ENCODE measurements around the gene MAOA.
"Not testable (repeated sequence)": the region's sequence is repeated elsewhere in the genome, so short reads cannot be mapped to it uniquely, and the experiment has no call there.

Gene MAOA

DNA sequence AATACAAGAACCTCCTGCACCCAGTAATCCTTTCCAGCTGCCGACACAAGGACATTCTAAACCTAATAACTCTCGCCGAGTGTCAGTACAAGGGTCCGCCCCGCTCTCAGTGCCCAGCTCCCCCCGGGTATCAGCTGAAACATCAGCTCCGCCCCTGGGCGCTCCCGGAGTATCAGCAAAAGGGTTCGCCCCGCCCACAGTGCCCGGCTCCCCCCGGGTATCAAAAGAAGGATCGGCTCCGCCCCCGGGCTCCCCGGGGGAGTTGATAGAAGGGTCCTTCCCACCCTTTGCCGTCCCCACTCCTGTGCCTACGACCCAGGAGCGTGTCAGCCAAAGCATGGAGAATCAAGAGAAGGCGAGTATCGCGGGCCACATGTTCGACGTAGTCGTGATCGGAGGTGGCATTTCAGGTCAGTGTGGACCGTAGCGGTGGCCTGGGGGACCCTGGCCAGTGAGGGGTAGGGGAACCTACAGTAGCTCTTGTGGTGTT is at the start of gene MAOA:
MAOA (plus strand) TSS at position 295 of the 490 bp plus-strand sequence; CDS start at position 338, 43 bp downstream.
- peak; percentile 38 to 93 (median 62) for DNase-seq
- intact Hi-C loops (cut with DNase I), result no loop called here

DNA sequence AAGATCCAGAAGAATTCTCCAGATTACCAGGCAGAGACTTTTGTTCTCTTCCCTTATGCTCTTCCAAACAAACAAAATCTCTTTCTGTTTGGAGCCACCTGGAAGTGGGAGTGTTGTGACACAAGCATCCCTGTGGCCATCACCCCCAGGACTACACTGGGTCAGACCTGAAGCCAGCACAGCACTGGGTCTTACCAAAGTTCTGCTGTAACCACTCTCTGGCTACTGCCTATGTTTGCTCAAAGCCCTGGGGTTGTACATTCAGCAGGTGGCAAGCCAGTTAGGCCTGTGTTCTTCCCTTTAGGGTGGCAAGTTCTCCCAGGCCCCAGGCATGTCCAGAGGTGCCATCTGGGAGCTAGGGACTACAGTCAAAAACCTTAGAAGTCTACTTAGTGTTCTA is 43.7 kb upstream of the MAOA start:
- DNase-seq, result no peak
- intact Hi-C loops (cut with DNase I), result no loop called here

DNA sequence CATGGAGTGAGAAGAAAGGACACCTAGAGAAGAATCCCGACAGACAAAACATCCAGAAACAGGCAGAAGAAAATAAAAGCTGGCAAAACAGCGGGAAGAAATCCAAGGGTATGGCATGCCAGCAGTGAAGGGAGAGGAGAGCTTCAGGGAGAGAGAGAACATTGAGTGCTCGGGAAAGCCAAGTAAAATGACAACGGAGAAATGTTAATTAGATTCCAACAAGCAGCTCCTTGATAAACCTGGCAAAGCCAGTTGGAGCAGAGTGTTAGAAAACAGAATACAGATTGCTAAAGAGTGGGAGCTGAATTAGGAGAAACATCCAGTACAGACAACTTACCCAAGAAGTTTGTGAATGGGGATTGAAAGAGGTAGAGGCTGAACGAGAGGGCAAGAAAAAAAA is 40.4 kb upstream of the MAOA start:
- DNase-seq, result peak in 1 of 10 donors; percentile 7
- intact Hi-C loops (cut with DNase I), result no loop called here

DNA sequence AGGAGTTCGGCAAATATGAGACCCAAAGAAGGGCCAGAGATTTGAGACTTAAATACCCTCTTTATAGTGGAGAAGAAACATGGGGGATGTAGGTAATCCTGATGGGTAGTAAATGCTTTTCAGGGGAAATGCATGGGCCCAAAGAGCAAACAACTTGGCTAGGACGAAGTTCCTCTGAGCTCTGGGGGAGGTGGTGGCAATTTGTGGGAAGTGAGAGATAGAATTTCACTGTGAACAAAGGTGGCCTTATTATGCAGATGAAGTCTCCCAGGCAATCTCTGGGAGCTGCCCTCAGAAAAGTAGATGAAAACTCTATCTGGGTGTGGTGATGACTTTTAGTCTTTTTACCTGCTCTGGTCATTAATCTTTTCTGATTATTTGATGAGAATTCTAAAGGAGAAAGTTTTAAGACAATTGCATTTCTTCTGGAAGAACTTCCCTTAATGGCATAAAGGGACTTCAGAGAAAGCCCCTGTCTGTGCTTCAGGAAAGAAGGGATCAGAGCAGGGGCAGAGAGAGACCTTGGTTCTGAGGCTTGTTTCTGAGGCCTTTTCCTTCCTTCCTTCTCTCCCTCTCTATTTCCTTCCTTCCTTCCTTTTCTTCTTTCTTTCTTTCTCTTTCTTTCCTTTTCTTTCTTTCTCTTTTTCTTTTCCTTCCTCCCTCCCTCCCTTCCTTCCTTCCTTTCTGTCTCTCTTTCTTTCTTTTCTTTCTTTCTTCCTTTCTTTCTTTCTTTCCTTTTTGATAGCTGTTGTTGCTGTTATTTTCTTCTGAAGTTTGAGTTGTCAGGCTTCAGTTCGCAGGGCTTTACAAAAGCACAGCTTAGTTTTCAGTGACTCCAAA is 37.5 kb upstream of the MAOA start:
- DNase-seq, result no peak
- intact Hi-C loops (cut with DNase I), result no loop called here

DNA sequence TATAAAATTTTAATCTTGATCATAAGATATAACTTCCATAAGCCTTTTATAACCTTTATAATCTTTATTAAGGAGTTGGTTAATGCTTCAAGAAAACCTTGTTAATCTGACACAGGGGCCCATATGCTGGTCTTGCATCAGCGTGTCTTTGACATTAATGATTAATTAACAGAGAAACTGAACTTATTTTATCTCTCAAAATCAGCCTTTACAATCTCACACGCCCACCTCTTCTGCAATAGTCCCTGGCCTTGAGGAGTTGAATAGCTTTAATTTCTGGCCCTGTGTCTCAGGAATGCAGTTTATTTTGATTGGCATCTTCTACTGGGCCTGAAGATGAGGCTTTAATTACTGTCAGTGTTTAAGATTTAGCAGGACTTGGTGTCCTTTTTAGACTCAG is 36.2 kb upstream of the MAOA start:
- not testable (repeated sequence) for DNase-seq

DNA sequence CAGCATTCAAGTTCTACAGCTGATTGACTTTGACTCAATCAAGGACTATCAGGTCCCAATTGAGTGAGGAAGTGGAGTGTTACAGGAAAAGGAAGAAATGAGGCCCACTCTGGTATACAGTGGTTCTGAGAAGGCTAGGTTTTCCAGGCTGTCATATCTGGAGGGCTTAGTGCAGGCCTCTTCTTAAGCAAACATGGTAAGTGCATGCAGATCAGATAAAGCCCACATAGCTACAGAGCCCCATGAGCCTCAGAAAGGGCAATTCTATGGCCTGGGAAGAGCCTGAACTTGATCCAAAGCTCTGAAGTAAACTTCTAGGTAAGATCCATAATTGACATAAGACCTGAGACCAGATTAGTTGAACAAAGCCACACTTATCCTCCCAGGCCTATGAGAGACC is 29.0 kb upstream of the MAOA start:
- intact Hi-C loops (cut with DNase I), result no loop called here
- DNase-seq, result no peak

More for the DNA sequence above, 36.2 kb upstream of the MAOA start:
- intact Hi-C loops (cut with DNase I), result not testable (repeated sequence)

DNA sequence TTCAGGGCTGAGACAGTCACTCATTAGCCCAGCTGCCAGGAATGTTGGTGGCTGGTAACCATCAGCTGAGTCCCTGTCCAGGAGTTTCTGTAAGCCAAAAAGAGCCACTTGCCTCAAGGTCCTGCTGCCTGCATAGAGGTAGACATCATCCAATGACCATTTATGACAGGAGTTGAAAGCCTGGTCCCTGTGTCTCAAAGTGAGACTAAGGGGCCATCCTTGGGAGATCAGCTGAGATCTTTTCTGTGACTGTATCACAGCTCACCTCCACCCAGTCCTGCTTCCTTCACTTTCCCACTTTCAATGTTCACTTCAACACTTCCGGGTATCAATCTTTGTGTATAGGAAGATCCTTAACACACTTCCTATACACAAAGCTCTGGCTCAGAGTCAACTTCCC is 28.4 kb upstream of the MAOA start:
- intact Hi-C loops (cut with DNase I), result no loop called here
- DNase-seq, result no peak

DNA sequence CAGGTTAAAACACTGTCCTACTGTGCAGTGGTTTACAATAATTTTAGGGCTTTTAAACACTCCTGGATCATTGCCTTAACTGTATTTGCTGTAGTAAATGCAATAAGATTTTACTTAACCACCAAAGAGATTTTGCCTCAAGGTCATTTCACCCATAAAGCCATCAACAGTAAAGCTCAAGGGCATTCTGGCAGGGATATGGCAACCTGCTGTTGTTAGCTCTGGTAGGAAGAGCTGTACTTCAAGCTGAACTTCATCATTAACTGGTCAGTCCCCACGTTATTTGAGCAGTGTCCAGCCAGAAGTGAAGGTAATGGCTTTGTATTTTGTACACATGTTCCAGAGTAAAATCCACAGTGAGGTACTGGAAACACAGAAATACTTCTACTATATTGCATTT is 26.9 kb upstream of the MAOA start:
- intact Hi-C loops (cut with DNase I), result no loop called here
- DNase-seq, result no peak

DNA sequence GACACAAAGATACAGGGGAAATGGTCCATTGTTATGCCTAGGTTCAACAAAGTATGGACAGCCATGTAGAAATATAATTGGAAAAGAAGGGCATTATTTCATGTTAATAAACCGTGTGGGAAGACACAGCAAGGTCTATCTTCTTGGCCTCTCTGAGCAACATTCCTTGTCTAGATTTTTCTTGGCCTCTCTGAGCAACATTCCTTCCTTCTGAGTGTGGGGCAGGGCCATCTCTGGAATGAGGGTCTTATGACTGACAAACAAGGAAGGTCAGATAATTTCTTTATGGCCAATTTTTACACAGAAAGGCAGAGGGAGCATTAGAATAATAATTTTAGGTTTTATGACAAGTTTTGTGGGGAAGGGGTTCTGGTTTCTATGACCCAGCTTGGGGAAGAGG is 24.3 kb upstream of the MAOA start:
- DNase-seq, result no peak

DNA sequence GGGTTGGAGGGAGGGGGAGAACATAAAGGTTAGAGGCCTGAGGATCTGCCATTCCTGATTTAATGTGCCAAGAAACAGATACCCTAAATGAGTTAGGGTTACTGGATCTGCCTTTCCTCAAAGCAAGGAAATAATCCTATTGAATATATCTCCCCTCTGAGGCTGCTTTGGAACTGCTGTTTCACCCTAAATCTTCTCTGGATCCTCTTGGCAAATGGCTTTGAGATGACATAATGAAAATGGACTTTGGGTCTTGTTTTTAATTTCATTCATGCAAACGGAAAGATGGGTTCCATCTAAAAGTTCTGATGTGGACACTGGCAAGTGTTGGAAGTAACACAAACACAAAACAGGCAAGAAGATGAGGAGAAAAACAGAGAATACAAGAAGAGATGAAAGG is 23.0 kb upstream of the MAOA start:
- no peak for DNase-seq
- intact Hi-C loops (cut with DNase I), result no loop called here

More for the DNA sequence above, 24.3 kb upstream of the MAOA start:
- intact Hi-C loops (cut with DNase I), result no loop called here

GRCh38 chrX:43633757-43634156 is 22.3 kb upstream of the MAOA start:
- DNase-seq, result no peak
- intact Hi-C loops (cut with DNase I), result no loop called here

DNA sequence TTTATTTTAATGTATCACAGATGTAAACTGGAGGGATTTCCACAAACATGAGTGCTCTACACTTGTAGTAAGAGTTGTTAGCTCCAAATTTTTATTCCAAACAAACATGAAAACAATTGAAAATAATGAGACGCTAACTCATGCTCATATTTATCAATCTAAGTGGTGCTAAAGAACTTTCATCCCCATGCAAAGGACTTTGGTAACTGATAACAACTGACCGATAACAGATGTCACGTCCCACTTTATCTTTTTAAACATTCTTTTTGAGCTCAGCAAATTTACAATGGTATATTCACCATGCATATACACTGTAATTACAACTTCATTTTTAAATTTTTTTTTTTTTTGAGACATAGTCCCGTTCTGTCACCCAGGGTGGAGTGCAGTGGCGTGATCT is 15.6 kb upstream of the MAOA start:
- DNase-seq, result no peak

DNA sequence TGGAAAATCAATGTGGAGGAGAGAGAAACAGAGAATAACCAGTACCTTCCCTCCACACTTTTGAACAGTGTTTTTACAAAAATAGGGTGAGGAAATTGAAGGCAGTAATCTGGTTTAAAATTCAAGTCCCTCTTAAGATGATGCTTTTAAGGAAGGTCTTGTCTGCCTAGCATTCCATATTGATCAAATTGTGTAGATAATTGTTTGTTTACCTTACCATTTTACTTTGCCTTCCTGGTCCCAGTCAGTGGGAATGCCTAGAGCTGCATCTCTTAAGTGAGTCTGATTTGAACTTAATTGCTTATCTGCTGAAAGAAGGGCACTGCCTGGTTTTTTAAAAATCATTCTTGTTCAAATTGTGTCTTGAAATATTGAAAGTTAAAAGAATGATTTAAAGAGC is 14.4 kb upstream of the MAOA start:
- intact Hi-C loops (cut with DNase I), result no loop called here
- DNase-seq, result no peak

More for the DNA sequence above, 15.6 kb upstream of the MAOA start:
- intact Hi-C loops (cut with DNase I), result no loop called here

- no peak for DNase-seq
Measured at GRCh38 chrX:43643201-43643600, 12.9 kb upstream of the MAOA start.

DNA sequence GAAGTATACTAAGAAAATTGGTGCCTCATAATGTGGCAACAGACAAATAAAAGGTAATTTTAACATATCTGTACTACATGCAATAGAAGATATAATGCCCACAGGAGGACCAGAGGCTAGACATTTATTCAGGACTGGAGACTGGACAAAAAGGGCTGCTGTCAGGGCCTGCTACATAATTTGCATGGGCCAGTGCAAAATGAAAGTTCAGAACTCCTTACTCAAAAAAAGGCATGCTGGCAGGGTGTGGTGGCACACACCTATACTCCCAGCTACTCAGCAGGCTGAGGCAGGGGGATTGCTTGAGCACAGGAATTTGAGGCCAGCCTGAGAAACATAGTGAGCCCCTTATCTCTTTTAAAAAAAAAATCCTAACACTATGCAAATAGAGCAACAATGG is 12.4 kb upstream of the MAOA start:
- intact Hi-C loops (cut with DNase I), result no loop called here
- no peak for DNase-seq

More at GRCh38 chrX:43643201-43643600, 12.9 kb upstream of the MAOA start:
- intact Hi-C loops (cut with DNase I), result no loop called here

DNA sequence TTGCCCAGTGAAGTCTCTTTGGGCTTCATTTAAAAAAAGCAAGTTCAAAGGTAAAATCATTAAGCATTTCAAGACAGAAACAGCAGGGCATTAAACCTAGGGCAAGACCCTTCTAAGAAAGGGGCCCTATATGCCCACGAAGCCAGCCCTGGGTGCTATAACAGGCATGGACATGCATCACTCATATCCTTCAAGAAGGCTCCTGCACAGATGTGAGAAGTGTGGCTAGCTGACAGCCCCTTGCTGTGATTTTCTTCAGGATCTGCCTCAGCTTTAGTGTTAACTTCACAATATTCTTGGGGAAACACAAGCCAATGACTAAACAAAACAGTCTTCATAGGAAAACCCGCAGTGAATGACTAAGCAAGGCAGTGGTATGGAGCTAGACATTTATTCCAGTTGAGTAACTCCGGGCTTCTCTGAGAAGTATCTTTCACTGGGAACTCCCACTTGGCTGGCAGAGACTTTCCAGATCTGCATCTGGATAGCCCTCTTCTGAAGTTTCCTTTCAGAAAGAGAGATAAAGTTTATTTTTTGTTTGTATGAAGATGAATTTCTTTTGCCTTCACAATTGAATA is 11.9 kb upstream of the MAOA start:
- no peak for DNase-seq
- intact Hi-C loops (cut with DNase I), result no loop called here

GRCh38 chrX:43646800-43647199 is 9.3 kb upstream of the MAOA start:
- intact Hi-C loops (cut with DNase I), result no loop called here
- DNase-seq, result no peak

DNA sequence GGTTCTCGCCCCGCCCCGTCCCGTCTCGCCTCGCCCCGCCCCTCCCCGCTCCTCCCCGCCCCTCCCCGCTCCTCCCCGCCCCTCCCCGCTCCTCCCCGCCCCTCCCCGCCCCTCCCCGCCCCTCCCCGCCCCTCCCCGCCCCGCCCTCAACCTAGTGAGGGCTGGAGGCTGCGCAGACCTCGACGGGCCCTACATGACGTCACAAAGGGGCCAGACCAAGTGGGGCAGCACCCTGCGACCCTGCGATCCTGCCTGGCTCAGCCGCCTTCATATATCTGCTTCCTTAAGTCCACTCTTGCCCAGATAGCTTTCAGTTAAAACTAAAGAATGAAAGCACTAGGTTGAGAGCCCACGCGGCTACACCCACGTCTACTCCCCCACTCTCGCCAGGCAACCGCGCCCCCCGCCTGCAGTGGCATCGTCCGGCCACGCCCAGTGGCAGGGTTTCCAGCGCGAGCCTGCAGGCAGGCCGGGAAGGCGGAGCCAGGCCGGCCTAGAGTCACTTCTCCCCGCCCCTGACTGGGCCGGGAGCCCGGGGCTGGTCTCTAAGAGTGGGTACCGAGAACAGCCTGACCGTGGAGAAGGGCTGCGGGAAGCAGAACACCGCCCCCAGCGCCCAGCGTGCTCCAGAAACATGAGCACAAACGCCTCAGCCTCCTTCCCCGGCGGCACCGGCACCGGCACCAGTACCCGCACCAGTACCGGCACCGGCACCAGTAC is 1.5 kb upstream of the MAOA start:
- DNase-seq, result peak; percentile 81 to 98 (median 88)
- intact Hi-C loops (cut with DNase I), result no loop called here

DNA sequence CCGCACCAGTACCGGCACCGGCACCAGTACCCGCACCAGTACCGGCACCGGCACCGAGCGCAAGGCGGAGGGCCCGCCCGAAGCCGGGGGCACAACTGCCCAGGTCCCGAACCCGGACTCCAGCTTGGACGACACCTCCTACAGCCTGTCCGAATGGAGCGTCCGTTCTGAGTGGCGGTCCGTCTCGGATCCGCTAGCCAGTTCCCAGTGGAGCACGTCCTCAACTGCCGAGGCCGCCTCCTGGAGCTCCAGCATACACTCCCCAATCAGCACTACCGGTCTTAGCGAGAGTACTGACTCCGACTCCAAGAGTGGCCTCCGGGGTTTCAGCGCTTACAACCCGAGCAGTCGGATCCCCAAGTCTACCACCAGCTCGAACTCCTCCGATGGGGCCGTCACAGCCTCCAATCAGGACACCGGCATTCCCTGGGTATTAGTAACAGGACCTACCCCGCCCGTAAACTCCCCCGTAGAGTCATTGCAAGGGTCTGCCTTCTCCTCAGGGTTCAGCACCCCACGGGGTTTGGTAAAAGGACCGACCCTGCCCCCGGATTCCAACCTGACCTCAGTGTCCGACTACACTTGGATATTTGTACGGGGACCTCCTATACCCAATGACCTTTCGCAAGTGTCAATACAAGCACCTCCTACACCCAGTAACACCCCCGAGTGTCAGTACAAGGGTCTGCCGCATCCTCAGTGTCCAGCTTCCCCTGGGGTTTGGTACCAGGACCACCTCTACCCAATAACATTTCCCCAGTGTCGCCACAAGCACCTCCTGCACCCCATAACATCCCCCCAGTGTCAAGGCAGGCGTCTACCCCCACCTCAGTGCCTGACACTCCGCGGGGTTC is 721 bp upstream of the MAOA start:
- intact Hi-C loops (cut with DNase I), result no loop called here
- DNase-seq, result peak in 8 of 10 donors; percentile 10 to 88 (median 28)

DNA sequence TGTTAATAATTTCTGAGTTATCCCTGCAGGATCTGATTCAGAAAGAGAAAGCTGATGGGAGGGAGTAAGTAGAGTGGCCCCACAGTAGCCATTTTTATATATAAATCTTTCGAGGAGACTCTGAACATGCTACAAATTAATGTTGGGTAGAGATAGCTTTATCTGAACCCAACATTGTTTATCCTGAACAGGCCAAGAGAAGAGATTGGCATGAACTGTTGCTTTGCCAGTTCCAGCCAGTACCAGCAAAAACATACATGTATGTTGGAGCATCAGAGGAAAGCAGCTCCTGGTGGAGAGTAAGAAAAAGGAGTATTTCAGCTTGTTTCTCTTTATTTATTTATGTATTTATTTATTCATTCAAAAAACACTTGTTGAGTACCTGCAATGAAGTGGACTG is 1.6 kb downstream of the MAOA start:
- intact Hi-C loops (cut with DNase I), result no loop called here
- DNase-seq, result no peak

All from posterior cingulate gyrus (tissue), 11 donors.